ENCODE results near the gene ZNF581. TPM values are rescaled to one million over a fixed set of nuclear protein-coding genes. Genes with fewer than 3 reads are reported as not detected.

Gene ZNF581
- total RNA-seq, 1 experiment from 2014 or later = 65.1 TPM

- no peak overlapping the region for H2AFZ ChIP-seq (ENCODE audit: low read length)
- no peak overlapping the region for H2BK12ac ChIP-seq (ENCODE audit: insufficient read length, low read depth, low read length)
- Mint-ChIP-seq H3K36me3 (ENCODE audit: insufficient read depth in 1 of 3, low read depth in 3 of 3) (peaks cover 12 to 39% (median 34%) of the 10 kb centered on the region in 3 experiments), H3K27me3 (ENCODE audit: low read depth) (peaks cover 2% of the 10 kb centered on the region), H3K9me3 (no peaks in the 10 kb centered on the region), H3K4me3 (no peak overlapping the region), H3K27ac (no peak overlapping the region), H3K4me1 (peaks cover 0 to 2% of the 10 kb centered on the region in 2 experiments; a peak in 1 of 4 replicates)
- H3K14ac ChIP-seq (ENCODE audit: insufficient read depth, low read length) = no peak overlapping the region
- no peak overlapping the region for H2BK5ac ChIP-seq (ENCODE audit: insufficient read length, low read length)
- no peaks in the 10 kb centered on the region for H3K23me2 ChIP-seq (ENCODE audit: insufficient read length, low read depth, low read length, poor library complexity, severe bottlenecking)
- H2AK5ac ChIP-seq (ENCODE audit: insufficient read length, low read length) = no peak overlapping the region
- no peaks in the 10 kb centered on the region for H3K9me3 ChIP-seq (ENCODE audit: control insufficient read depth, low read depth, low read length)
- H3K79me1 ChIP-seq (ENCODE audit: insufficient read depth, low read depth, low read length, poor library complexity, severe bottlenecking) = no peaks in the 10 kb centered on the region
- no peak overlapping the region for H3K4ac ChIP-seq (ENCODE audit: low read depth, low read length)
- DNase-seq = no peak
- no peak overlapping the region for H4K8ac ChIP-seq (replicated peaks; ENCODE audit: insufficient read length, low read depth, low read length)
- no peak overlapping the region for H3T11ph ChIP-seq (ENCODE audit: low read length)
- H3K4me1 ChIP-seq (ENCODE audit: insufficient read depth, low read length) = no peaks in the 10 kb centered on the region
- no peak overlapping the region for H3K56ac ChIP-seq (ENCODE audit: insufficient read length, low read depth, low read length)
- TF ChIP-seq CTCF (conservative IDR thresholded peaks at IDR 0.05) = no peak
- H2BK15ac ChIP-seq (ENCODE audit: low read depth, low read length) = no peak overlapping the region
- no peak overlapping the region for H4K5ac ChIP-seq (ENCODE audit: insufficient read length, low read depth, low read length)
- H4K20me1 ChIP-seq (ENCODE audit: control insufficient read depth, insufficient read depth, insufficient read length) = no peaks in the 10 kb centered on the region
- H3K79me2 ChIP-seq (ENCODE audit: insufficient read depth, low read length) = 0 out of 2 replicates have a peak, but pooled peaks cover 1% of the 10 kb centered on the region
- H3K27ac ChIP-seq (ENCODE audit: insufficient read length, low read depth, low read length) = no peak overlapping the region
- H3K9ac ChIP-seq (ENCODE audit: extremely low read depth, insufficient read length, low read length) = no peak overlapping the region
- no peak overlapping the region for H4K91ac ChIP-seq (ENCODE audit: insufficient read length, low read depth, low read length)
- no peak overlapping the region for H3K4me2 ChIP-seq (ENCODE audit: insufficient read depth, insufficient read length, low read length)
- H2BK120ac ChIP-seq (ENCODE audit: low read depth, low read length, poor library complexity, severe bottlenecking) = no peak overlapping the region
- H3K23ac ChIP-seq (ENCODE audit: insufficient read length, low read depth, low read length) = no peak overlapping the region
- no peak overlapping the region for H2BK20ac ChIP-seq (ENCODE audit: low read depth, low read length, poor library complexity, severe bottlenecking)
- no peak overlapping the region for H3K18ac ChIP-seq (ENCODE audit: insufficient read length, low read depth, low read length)
- H3K27me3 ChIP-seq (ENCODE audit: insufficient read depth, low read length) = no peaks in the 10 kb centered on the region
- WGBS (ENCODE audit: extremely low coverage, insufficient read length, low lambda C conversion rate) = no CpG with 5 or more reads among the region's 98 CpGs
Measured at GRCh38 chr19:55614711-55615542, 28.5 kb upstream of the ZNF581 start.

All from H9 (cell line).